Keratinocyte (primary cell): Measurements from ENCODE around the gene MDM2. TPM values are rescaled to one million over a fixed set of nuclear protein-coding genes. Genes with fewer than 3 reads are reported as not detected.

Experiments
- DNase-seq: peaks from one replicate; pipeline ENCODE4 v3.0.0-alpha.2; 2011; ENCODE audit warnings: low read depth, missing footprints, low spot score
- FAIRE-seq: peaks from 2 replicates; lab custom pipeline; 2011; peaks lifted over from hg19 to GRCh38; lab: Jason Lieb, UNC
- H2AFZ ChIP-seq: 2 replicates; pipeline ENCODE4 v1.6.0; 2012; ENCODE audit warnings: low read length, control low read depth, inconsistent platforms; ENCODE audit not compliant: control insufficient read depth
- H3K27ac ChIP-seq: 2 replicates; pipeline ENCODE4 v1.5.1; 2011; ENCODE audit warnings: low read length; ENCODE audit not compliant: control insufficient read depth, insufficient read depth
- H3K27me3 ChIP-seq: 3 replicates; pipeline ENCODE4 v1.6.0; 2011; ENCODE audit warnings: low read length; ENCODE audit not compliant: control insufficient read depth, insufficient read depth; ENCODE audit errors: extremely low read depth
- H3K36me3 ChIP-seq, 2 experiments: 2 replicates in 1 of 2; 3 replicates in 1 of 2; pipeline ENCODE4 v1.5.1; 2011; ENCODE audit warnings: low read length in 2 of 2, mild to moderate bottlenecking in 1 of 2; ENCODE audit not compliant: control insufficient read depth in 2 of 2, insufficient read depth in 2 of 2; ENCODE audit errors: extremely low read depth in 1 of 2
- H3K4me1 ChIP-seq: 3 replicates; pipeline ENCODE4 v1.5.1; 2011; ENCODE audit warnings: low read length; ENCODE audit not compliant: control insufficient read depth, insufficient read depth; ENCODE audit errors: extremely low read depth
- H3K4me2 ChIP-seq: 3 replicates; pipeline ENCODE4 v1.6.0; 2011; ENCODE audit warnings: low read depth, low read length; ENCODE audit not compliant: control insufficient read depth, insufficient read depth; ENCODE audit errors: extremely low read depth
- H3K4me3 ChIP-seq, 3 experiments: fragments of 200-600 bp in 1 of 3; sonication (generic) in 1 of 3; 2 replicates in 2 of 3; 3 replicates in 1 of 3; pipeline ENCODE4 v1.5.1; 2011 to 2016; ENCODE audit warnings: low read length in 3 of 3, mild to moderate bottlenecking in 3 of 3, control low read depth in 2 of 3, inconsistent platforms in 1 of 3, low read depth in 1 of 3, mixed read lengths in 1 of 3, mixed run types in 1 of 3, moderate library complexity in 1 of 3; ENCODE audit not compliant: control insufficient read depth in 2 of 3, insufficient read depth in 2 of 3; ENCODE audit errors: extremely low read depth in 1 of 3
- H3K79me2 ChIP-seq: 2 replicates; pipeline ENCODE4 v1.6.0; 2012; ENCODE audit warnings: low read length; ENCODE audit not compliant: control insufficient read depth, insufficient read depth
- H3K9ac ChIP-seq: 3 replicates; pipeline ENCODE4 v1.6.0; 2011; ENCODE audit warnings: low read length; ENCODE audit not compliant: control insufficient read depth, insufficient read depth; ENCODE audit errors: extremely low read depth
- H3K9me1 ChIP-seq: 3 replicates; pipeline ENCODE4 v1.6.0; 2011; ENCODE audit warnings: low read length; ENCODE audit not compliant: control insufficient read depth, insufficient read depth; ENCODE audit errors: extremely low read depth
- H3K9me3 ChIP-seq: 2 replicates; pipeline ENCODE4 v1.5.1; 2012; ENCODE audit warnings: low read depth, low read length; ENCODE audit not compliant: control insufficient read depth
- H4K20me1 ChIP-seq: 3 replicates; pipeline ENCODE4 v1.6.0; 2011; ENCODE audit warnings: low read length; ENCODE audit not compliant: control insufficient read depth, insufficient read depth; ENCODE audit errors: extremely low read depth
- EZH2 ChIP-seq: IDR thresholded peaks from one replicate; pipeline ENCODE4 v1.6.1; 2012; ENCODE audit warnings: inconsistent platforms, mild to moderate bottlenecking, low read length, moderate library complexity
- dilution Hi-C: fragments of 300-500 bp; cut with MboI; formaldehyde crosslinking; loops from one replicate; pipeline ENCODE4 v1.7.0; 2020; ENCODE audit warnings: low sequenced_read_pairs; ENCODE audit not compliant: extremely low pct_ligation_motif_present
- polyA plus RNA-seq, 5 experiments: library from polyadenylated mRNA; depleted of rRNA in 3 of 5; stranded (reverse) in 3 of 5; stranded (forward) in 1 of 5; unstranded in 1 of 5; fragments of >200 nt; gene quantifications; 1 replicate in 1 of 5; 2 replicates in 3 of 5; 3 replicates in 1 of 5; pipeline versions ENCODE4 v1.2.1 to v1.2.3, GENCODE V29; 2011 to 2012; ENCODE audit warnings: missing spikeins in 2 of 5, low read depth in 1 of 5, low replicate concordance in 1 of 5
- TF ChIP-seq, protein P1 (sequence below), 3 experiments: IDR thresholded peaks in 1 of 3; conservative IDR thresholded peaks in 1 of 3; optimal IDR thresholded peaks in 1 of 3; 2 replicates in 2 of 3; 3 replicates in 1 of 3; pipeline versions ENCODE3 to v1.5.1; 2011; ENCODE audit warnings: low read length in 3 of 3, mild to moderate bottlenecking in 3 of 3, moderate library complexity in 2 of 3, control low read depth in 1 of 3, inconsistent platforms in 1 of 3; ENCODE audit not compliant: insufficient read depth in 2 of 3; ENCODE audit errors: extremely low read depth in 1 of 3

MDM2 gene
- polyA plus RNA-seq, 1 donor (not counting 4 experiments of a cell fraction or from before 2014, with no cell fraction given), result 55.0 TPM

DNA sequence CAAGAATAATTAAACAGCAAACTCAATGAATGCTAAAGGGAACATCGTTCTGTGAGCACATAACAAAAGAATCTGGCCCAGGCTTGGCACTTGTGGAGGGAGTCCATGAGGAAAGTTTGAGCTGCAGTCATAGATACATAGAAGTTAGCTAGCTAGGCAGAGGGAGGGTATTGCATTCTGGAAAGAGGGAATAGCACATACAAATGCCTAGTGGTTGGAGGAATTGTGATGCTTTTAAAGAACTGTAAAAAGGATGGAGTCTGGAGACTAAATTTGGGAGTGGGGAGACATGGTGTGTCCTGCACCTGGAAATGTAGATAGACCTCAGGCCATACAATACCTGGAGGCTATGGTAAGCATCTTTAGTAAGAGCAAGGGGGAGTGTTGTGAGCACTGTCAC lies 38.0 kb upstream of the MDM2 start:
- H3K4me2 ChIP-seq, result no peak overlapping the region
- H3K9me3 ChIP-seq, result no peaks in the 10 kb centered on the region
- TF ChIP-seq EZH2, result no peak
- TF ChIP-seq, protein P1, sequence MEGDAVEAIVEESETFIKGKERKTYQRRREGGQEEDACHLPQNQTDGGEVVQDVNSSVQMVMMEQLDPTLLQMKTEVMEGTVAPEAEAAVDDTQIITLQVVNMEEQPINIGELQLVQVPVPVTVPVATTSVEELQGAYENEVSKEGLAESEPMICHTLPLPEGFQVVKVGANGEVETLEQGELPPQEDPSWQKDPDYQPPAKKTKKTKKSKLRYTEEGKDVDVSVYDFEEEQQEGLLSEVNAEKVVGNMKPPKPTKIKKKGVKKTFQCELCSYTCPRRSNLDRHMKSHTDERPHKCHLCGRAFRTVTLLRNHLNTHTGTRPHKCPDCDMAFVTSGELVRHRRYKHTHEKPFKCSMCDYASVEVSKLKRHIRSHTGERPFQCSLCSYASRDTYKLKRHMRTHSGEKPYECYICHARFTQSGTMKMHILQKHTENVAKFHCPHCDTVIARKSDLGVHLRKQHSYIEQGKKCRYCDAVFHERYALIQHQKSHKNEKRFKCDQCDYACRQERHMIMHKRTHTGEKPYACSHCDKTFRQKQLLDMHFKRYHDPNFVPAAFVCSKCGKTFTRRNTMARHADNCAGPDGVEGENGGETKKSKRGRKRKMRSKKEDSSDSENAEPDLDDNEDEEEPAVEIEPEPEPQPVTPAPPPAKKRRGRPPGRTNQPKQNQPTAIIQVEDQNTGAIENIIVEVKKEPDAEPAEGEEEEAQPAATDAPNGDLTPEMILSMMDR (optimal IDR thresholded peaks at IDR 0.05 in 1 of 3, IDR thresholded peaks at IDR 0.05 in 1 of 3, conservative IDR thresholded peaks at IDR 0.05 in 1 of 3; ENCODE audit: extremely low read depth in 1 of 3, insufficient read depth in 2 of 3, low read length in 3 of 3), result no peak
- dilution Hi-C loops, result no loop called here
- H3K4me1 ChIP-seq, result no peaks in the 10 kb centered on the region
- no peaks in the 10 kb centered on the region for H3K79me2 ChIP-seq
- no peak overlapping the region for H2AFZ ChIP-seq
- no peaks in the 10 kb centered on the region for H3K9me1 ChIP-seq
- no peak for FAIRE-seq
- H3K27ac ChIP-seq, result no peak overlapping the region
- H3K4me3 ChIP-seq, result no peak overlapping the region
- H4K20me1 ChIP-seq, result no peaks in the 10 kb centered on the region
- no peak for DNase-seq
- H3K27me3 ChIP-seq, result no peaks in the 10 kb centered on the region
- H3K9ac ChIP-seq, result no peak overlapping the region
- peaks cover 0 to 2% of the 10 kb centered on the region in 2 experiments for H3K36me3 ChIP-seq

DNA sequence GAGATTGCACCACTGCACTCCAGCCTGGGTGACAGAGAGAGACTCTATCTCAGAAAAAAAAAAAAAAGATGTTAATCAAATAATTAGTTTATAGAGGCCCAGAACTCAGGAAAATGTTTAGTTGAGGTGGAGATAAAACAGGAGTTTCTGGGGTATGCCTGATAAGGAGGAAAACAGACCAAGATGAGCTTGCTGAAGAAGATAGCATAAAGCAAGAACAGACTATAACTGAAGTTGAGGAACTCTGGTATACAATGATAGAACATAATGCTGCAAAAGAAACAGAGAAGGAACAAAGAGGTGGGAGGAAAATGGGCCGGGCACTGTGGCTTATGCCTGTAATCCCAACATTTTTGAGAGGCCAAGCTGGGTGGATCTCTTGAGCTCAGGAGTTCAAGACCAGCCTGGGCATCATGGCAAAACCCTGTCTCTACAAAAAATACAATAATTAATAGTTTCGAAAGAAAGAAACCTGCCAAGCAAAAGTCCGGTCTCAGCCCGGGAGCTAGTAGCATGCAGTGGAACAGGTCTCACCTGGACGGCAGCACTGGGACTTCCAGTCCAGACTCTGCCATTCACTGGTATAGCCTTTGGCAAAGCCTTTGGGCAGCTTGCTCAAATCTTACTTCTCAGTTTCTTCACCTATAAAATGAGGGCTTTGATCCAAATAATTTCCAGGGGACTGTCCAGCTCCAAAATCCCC lies 36.6 kb upstream of the MDM2 start:
- H3K27me3 ChIP-seq, result no peaks in the 10 kb centered on the region
- H4K20me1 ChIP-seq, result no peaks in the 10 kb centered on the region
- H3K4me3 ChIP-seq, result no peak overlapping the region
- no peaks in the 10 kb centered on the region for H3K9me3 ChIP-seq
- DNase-seq (no peak), FAIRE-seq (no peak)
- dilution Hi-C loops, result no loop called here
- H3K9ac ChIP-seq, result no peak overlapping the region
- H3K27ac ChIP-seq, result no peak overlapping the region
- H3K79me2 ChIP-seq, result no peaks in the 10 kb centered on the region
- H2AFZ ChIP-seq, result no peak overlapping the region
- no peaks in the 10 kb centered on the region for H3K9me1 ChIP-seq
- TF ChIP-seq, protein P1 (optimal IDR thresholded peaks at IDR 0.05 in 1 of 3, IDR thresholded peaks at IDR 0.05 in 1 of 3, conservative IDR thresholded peaks at IDR 0.05 in 1 of 3; ENCODE audit: extremely low read depth in 1 of 3, insufficient read depth in 2 of 3, low read length in 3 of 3), result no peak
- TF ChIP-seq EZH2, result no peak
- no peak overlapping the region for H3K4me2 ChIP-seq
- H3K4me1 ChIP-seq, result no peaks in the 10 kb centered on the region
- H3K36me3 ChIP-seq, result peaks cover 0 to 2% of the 10 kb centered on the region in 2 experiments
